Smooth muscle cell (in vitro differentiated cells): ENCODE measurements around the gene NEU2. TPM values are rescaled to one million over a fixed set of nuclear protein-coding genes. Genes with fewer than 3 reads are reported as not detected.

Experiments
- DNase-seq: peaks from one replicate; lab custom pipeline; 2025; ENCODE audit not compliant: unreplicated experiment; lab: John Stamatoyannopoulos, UW
- H2AFZ ChIP-seq: fragments of 200-600 bp; sonication (generic); 2 replicates; pipeline ENCODE4 v1.6.0; 2016; ENCODE audit warnings: antibody characterized with exemption, low read depth, mild to moderate bottlenecking
- H3F3A ChIP-seq: fragments of 200-600 bp; sonication (generic); 2 replicates; pipeline ENCODE4 v1.6.0; 2017; ENCODE audit warnings: antibody characterized with exemption, low read depth
- H3K27ac ChIP-seq: fragments of 200-600 bp; sonication (generic); 2 replicates; pipeline ENCODE4 v1.5.1; 2016; ENCODE audit warnings: low read depth, mild to moderate bottlenecking
- H3K27me3 ChIP-seq: fragments of 200-600 bp; sonication (generic); 2 replicates; pipeline ENCODE4 v1.6.1; 2016; ENCODE audit warnings: low read depth, mild to moderate bottlenecking
- H3K36me3 ChIP-seq: fragments of 200-600 bp; sonication (generic); 2 replicates; pipeline ENCODE4 v1.5.1; 2016; ENCODE audit warnings: low read depth
- H3K4me1 ChIP-seq: fragments of 200-600 bp; sonication (generic); 2 replicates; pipeline ENCODE4 v1.5.1; 2016; ENCODE audit warnings: low read depth
- H3K4me2 ChIP-seq: fragments of 200-600 bp; sonication (generic); 2 replicates; pipeline ENCODE4 v1.6.0; 2016; ENCODE audit warnings: mild to moderate bottlenecking
- H3K4me3 ChIP-seq: fragments of 200-600 bp; sonication (generic); 2 replicates; pipeline ENCODE4 v1.5.1; 2016; ENCODE audit warnings: mild to moderate bottlenecking
- H3K79me2 ChIP-seq: fragments of 200-600 bp; sonication (generic); 2 replicates; pipeline ENCODE4 v1.6.0; 2016; ENCODE audit warnings: low read depth, mild to moderate bottlenecking
- H3K9ac ChIP-seq: fragments of 200-600 bp; sonication (generic); 2 replicates; pipeline ENCODE4 v1.6.0; 2016; ENCODE audit warnings: low read depth
- H3K9me3 ChIP-seq: fragments of 200-600 bp; sonication (generic); replicated peaks from 2 replicates; pipeline ENCODE4 v1.5.1; 2016; ENCODE audit warnings: low read depth
- H4K20me1 ChIP-seq: fragments of 200-600 bp; sonication (generic); 2 replicates; pipeline ENCODE4 v1.6.0; 2016; ENCODE audit warnings: low read depth
- whole genome bisulfite sequencing: methylation state at CpG from one replicate; pipeline ENCODE4 v1.1.7; 2016; ENCODE audit warnings: low lambda C conversion rate; 5-methylcytosine and 5-hydroxymethylcytosine counted together
- polyA plus RNA-seq: library from polyadenylated mRNA; unstranded; fragments of >200 nt; fragmentation: Nextera tagmentation; extraction: Ambion mirVana; gene quantifications from 2 replicates; pipeline ENCODE4 v1.2.1, GENCODE V29; 2016
- total RNA-seq: library from RNA; depleted of rRNA; stranded (reverse); fragments of >200 nt; gene quantifications from 2 replicates; pipeline ENCODE4 v1.2.3, GENCODE V29; 2014
- TF ChIP-seq, protein P1 (sequence below): fragments of 200-600 bp; sonication (generic); IDR thresholded peaks from 2 replicates; pipeline ENCODE4 v1.5.1; 2017; ENCODE audit warnings: borderline replicate concordance, mild to moderate bottlenecking, antibody characterized with exemption; ENCODE audit not compliant: insufficient read depth, poor library complexity, severe bottlenecking

Gene NEU2
- total and polyA plus RNA-seq, 2 experiments from 2014 or later = 0.94 TPM; not detected in 1

DNA sequence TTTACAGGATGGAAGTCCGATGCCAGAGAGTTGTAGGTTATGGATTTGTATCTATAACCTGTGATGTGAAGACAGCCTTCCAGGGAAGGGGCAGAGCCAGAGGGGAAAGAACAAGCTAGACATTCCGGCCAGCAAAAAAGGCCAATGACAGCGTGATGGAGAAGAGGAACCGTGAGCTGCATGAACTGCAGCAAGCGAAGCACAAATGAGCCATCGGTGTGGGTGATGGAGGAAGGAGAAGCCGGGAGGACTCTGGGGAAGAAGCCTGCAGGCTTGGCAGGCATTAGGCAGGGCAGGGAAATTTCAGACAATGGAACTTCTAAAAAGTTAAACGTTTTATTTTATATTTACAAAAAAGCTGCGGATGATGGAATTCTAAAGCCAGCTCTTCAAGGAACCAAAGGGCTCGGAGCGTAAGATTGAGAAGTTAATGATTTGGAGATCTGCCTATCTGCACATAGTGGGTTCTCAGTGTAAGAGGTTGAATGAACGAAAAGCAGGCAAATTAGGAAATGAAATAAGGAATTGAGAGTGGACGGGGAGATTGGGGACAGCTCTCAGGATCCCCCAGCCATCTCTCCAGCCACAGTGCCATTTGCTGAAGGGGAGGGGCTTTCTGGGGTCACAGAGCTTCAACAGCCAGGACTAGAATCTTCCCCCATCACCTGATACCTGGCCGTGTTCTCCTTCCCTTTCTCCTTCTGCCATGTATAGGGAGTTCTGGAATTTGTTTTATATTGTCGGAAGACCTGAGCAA lies 47.8 kb upstream of the NEU2 start:
- no peak for DNase-seq
- WGBS = 90% methylated on average over 15 of the region's 15 CpGs
- H4K20me1 ChIP-seq = no peaks in the 10 kb centered on the region
- H3K4me3 ChIP-seq = no peak overlapping the region
- no peaks in the 10 kb centered on the region for H3F3A ChIP-seq
- no peak overlapping the region for H3K9ac ChIP-seq
- H3K27me3 ChIP-seq = no peaks in the 10 kb centered on the region
- TF ChIP-seq, protein P1, sequence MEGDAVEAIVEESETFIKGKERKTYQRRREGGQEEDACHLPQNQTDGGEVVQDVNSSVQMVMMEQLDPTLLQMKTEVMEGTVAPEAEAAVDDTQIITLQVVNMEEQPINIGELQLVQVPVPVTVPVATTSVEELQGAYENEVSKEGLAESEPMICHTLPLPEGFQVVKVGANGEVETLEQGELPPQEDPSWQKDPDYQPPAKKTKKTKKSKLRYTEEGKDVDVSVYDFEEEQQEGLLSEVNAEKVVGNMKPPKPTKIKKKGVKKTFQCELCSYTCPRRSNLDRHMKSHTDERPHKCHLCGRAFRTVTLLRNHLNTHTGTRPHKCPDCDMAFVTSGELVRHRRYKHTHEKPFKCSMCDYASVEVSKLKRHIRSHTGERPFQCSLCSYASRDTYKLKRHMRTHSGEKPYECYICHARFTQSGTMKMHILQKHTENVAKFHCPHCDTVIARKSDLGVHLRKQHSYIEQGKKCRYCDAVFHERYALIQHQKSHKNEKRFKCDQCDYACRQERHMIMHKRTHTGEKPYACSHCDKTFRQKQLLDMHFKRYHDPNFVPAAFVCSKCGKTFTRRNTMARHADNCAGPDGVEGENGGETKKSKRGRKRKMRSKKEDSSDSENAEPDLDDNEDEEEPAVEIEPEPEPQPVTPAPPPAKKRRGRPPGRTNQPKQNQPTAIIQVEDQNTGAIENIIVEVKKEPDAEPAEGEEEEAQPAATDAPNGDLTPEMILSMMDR = no peak
- H3K27ac ChIP-seq = no peak overlapping the region
- H2AFZ ChIP-seq = no peak overlapping the region
- no peaks in the 10 kb centered on the region for H3K79me2 ChIP-seq
- H3K4me1 ChIP-seq = no peaks in the 10 kb centered on the region
- no peaks in the 10 kb centered on the region for H3K36me3 ChIP-seq
- no peak overlapping the region for H3K4me2 ChIP-seq
- no peaks in the 10 kb centered on the region for H3K9me3 ChIP-seq

DNA sequence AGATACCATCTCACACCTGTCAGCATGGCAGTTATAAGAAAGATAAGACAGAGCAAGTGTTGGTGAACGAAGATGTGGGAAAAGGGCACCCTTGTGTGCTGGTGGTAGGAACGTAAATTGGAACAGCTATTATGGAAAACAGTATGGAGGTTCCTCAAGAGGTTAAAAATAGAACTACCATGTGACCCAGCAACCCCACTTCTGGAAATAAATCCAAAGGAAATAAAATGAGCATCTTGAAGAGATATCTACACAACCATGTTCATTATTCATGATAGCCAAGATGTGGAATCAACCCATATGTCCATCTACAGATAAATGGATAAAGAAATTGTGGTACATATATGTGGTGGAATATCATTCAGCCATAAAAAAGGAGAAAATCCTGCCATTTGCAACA lies 46.3 kb upstream of the NEU2 start:
- DNase-seq = no peak
- Histone ChIP-seq H3K9me3 (no peaks in the 10 kb centered on the region), H3K4me3 (no peak overlapping the region), H3K4me2 (no peak overlapping the region), H2AFZ (no peak overlapping the region), H3K27ac (no peak overlapping the region), H3K27me3 (no peaks in the 10 kb centered on the region), H3K36me3 (no peaks in the 10 kb centered on the region), H4K20me1 (no peaks in the 10 kb centered on the region), H3K9ac (no peak overlapping the region), H3F3A (no peaks in the 10 kb centered on the region), H3K4me1 (no peaks in the 10 kb centered on the region), H3K79me2 (no peaks in the 10 kb centered on the region)
- TF ChIP-seq, protein P1 = no peak
- WGBS = 78% methylated on average over 2 of the region's 2 CpGs

DNA sequence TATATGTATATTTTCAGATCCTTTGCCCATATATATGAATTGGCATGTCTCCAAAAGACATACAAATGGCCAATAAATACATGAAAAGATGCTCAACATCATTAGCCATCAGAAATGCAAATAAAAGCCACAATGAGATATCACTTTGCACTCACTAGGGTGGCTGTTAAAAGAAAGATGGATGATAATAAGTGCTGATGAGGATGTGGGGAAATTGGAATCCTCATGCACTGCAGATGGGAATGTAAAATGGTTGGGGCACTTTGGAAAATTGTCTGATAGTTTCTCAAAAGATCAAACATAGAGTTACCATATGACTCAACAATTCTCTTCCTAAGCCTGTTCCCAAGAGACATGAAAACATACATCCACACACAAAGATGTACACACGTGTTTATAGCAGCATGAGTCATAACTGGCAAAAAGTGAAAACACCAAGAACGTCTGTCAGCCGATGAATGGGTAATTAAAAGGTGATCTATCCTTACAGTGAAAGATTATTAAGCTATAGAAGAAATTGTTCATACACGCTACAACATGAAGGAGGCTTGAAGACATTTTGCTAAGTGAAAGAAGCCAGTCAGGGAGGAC lies 39.1 kb upstream of the NEU2 start:
- TF ChIP-seq, protein P1 = no peak
- no peak overlapping the region for H3K27ac ChIP-seq
- no peaks in the 10 kb centered on the region for H3K36me3 ChIP-seq
- 80% methylated on average over 4 of the region's 4 CpGs for WGBS
- no peaks in the 10 kb centered on the region for H3K4me1 ChIP-seq
- H3K4me2 ChIP-seq = no peak overlapping the region
- DNase-seq = no peak
- H3K4me3 ChIP-seq = no peak overlapping the region
- H3K9me3 ChIP-seq = no peaks in the 10 kb centered on the region
- H4K20me1 ChIP-seq = no peaks in the 10 kb centered on the region
- H3K27me3 ChIP-seq = no peaks in the 10 kb centered on the region
- no peak overlapping the region for H3K9ac ChIP-seq
- H3K79me2 ChIP-seq = no peaks in the 10 kb centered on the region
- H3F3A ChIP-seq = no peaks in the 10 kb centered on the region
- no peak overlapping the region for H2AFZ ChIP-seq

DNA sequence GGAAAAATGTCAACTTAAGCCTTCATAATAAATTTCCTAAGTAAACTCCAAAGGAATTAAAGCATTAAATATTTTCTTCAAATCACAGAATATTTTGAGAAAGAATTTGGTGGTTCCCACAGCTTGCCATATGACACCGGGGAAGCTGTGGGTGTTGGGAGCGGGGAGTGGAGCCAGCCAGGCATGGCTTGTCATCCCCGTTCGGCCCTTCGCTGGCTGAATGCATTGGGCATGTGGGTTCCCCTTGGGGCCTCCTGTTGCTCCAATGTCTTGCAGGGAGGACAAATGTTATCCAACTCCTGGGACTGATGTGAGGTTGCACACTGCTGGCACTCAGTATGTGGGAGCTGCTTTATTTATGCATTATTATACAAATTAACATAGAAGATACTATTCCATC lies 38.0 kb upstream of the NEU2 start:
- Histone ChIP-seq H3K9me3 (no peaks in the 10 kb centered on the region), H3K4me1 (no peaks in the 10 kb centered on the region), H3K79me2 (no peaks in the 10 kb centered on the region), H2AFZ (no peak overlapping the region), H3F3A (no peaks in the 10 kb centered on the region), H3K4me3 (no peak overlapping the region), H3K4me2 (no peak overlapping the region), H4K20me1 (no peaks in the 10 kb centered on the region), H3K27me3 (no peaks in the 10 kb centered on the region), H3K27ac (no peak overlapping the region), H3K36me3 (no peaks in the 10 kb centered on the region), H3K9ac (no peak overlapping the region)
- 87% methylated on average over 5 of the region's 5 CpGs for WGBS
- DNase-seq = no peak
- TF ChIP-seq, protein P1 = no peak
